Activated CD8-positive, alpha-beta memory T cell treated with anti-CD3 and anti-CD28 coated beads, Interleukin-2, amount 50 U/mL, for 4 hours (primary cell): Measurements from ENCODE around the gene AASS.
"Not testable (repeated sequence)": the region's sequence is repeated elsewhere in the genome, so short reads cannot be mapped to it uniquely, and the experiment has no call there.

ENCODE experiments used
- DNase-seq: peaks from one replicate; pipeline ENCODE4 v3.0.0-alpha.2; 2020

AASS gene

DNA sequence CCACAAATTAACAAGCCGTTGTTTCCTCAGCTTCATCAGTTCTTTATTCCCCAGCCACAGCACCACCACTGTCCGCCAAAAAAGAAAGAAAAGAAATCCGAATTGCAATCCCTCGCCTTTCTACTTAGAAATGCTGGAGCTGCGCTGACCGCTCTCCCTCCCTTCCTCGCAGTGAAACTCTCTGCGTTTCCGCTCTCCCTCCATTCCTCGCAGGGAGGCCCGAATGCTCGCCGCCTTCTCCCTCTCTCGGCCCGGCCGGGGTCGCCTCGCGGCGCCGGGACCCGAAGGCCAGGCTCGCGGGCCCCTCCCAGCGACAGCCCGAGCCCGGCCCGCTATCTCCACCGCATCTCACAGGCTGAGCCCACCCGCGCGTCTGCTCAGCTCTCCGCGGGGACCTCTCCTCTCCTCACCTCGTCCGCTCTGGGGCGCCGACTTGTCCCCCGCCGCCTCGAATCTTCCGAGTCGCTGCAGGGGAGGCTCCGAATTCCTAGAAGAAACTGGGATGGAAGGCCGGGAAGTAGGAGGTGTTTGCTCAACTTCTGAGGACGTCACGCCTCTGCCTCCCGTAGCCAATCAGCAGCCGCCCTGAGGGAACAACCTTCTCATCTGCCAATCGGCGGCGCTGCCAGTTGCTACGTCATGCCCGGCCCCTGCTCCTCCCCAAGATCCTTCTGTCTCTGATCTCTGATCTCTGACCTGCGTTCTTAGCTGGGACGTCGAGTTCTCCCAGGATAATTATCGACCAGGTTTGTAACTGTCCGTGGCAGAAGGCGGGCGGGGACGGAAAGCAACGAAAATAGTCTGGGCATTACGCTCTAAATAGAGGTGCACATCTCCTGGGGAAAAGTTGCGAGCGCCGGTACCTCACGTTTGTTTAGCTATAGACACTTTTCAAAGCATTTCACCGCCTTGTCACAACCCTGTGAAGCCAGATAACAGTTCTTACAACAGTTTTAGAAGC lies at the start of gene AASS:
Gene AASS, minus strand, starts transcription at position 499 of the 961 bp plus-strand sequence. CDS start 10,523 bp downstream, outside the sequence.
- DNase-seq = peak; percentile 78

DNA sequence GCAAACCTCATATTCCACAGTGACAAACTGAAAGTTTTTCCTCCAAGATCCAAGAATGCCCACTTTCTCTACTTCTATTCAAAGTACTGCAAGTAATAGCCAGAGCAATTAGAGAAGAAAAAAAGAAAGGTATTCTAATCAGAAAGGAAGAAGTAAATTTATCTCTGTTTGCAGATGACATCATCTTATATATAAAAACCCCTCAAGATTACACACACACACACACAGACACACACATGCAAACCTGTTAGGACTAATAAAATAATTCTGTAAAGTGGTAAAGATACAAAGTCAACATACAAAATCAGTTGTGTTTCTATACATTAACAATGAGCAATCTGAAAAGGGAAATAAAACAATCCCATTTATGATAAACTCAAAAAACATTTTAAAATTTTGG lies 44.7 kb upstream of the AASS start:
- DNase-seq = no peak

DNA sequence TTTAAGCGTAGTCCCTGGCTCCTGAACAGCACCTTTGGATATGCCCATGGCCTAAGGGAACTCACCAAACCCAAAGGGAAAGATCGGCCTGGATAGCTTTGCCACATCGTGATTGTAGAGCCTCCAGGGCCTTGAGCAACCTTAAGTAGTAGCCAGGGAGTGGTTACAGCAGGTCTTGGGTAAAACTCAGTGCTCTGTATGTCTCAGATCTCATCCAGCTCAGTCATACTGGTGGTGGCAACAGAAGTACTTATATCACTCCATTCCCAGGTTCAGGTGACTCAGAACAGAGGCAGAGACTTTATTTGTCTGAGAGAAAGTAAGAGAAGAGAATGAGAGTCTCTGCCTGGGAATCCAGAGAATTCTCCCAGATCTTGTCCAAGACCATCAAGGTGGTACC lies 39.1 kb upstream of the AASS start:
- no peak for DNase-seq

DNA sequence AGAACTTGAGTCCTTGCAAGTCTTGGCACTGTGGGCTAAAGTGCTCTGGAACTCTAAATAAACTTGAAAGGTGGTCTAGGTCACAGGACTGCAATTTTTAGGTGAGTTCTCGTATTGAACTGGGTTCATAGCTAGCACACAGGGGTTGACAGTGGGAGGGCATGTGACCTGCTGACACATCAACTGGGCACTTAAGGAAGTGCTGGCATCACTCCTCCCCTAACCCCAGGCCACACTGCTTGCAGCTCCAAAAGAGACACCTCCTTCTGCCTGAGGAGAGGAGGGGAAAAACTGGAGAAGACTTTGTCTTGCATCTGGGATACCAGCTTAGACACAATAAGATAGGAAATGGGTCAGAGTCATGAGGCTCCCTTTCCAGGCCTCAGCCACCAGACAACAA lies 38.0 kb upstream of the AASS start:
- DNase-seq = no peak

DNA sequence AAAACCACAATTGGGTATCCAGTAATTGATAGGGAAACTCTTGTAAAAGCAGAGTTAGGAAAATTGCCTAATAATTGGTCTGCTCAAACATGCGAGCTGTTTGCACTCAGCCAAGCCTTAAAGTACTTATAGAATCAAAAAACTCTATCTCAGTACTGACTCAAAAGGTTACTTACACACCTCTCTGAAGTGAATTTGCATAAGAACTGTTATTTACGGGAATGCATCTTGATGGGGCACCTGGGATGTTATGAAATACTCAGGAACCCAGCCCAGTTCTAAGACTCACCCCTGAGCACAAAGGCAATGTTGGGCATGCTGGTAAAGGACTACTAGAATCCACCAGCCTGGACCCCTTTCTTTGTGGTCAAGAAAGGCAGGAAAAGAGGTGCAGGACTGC lies 28.1 kb upstream of the AASS start:
- not testable (repeated sequence) for DNase-seq

DNA sequence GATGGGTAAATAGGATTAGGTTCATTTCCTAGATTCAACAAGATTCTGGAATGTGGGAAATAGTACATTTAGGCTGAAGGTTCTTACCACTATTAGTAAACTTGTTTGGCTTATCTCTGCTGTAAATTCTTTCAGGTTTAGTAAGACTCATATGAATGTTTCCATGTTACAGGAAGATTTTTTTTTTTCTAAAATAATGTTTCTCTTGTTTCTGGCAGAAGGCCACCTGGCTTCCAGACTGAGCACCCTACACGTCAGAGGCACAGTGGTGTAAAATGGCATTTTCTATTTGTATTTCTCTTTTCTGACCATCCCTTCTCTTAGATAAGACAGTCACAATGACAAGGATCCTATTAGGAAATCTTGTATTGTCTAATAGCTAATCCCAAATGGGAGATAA lies 22.7 kb upstream of the AASS start:
- DNase-seq = no peak

DNA sequence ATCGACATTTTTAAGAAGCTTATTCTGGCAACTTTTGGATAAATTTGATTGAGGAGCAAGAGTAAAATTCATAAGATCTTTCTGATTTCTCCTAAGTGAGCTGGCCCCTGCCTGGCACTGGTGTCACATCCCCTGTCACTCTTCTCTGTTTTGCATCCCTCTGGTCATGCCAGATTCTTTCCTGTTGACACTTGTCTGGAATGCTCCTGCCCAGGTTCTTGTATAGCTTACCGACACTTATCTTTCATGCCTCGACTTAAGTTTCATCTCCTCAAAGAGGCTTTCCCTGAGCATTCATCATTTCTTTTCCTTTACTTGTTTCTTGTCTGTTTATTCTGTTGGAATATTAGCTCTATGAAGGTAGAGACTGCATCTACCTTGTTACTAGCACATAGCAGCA lies 22.2 kb upstream of the AASS start:
- no peak for DNase-seq

DNA sequence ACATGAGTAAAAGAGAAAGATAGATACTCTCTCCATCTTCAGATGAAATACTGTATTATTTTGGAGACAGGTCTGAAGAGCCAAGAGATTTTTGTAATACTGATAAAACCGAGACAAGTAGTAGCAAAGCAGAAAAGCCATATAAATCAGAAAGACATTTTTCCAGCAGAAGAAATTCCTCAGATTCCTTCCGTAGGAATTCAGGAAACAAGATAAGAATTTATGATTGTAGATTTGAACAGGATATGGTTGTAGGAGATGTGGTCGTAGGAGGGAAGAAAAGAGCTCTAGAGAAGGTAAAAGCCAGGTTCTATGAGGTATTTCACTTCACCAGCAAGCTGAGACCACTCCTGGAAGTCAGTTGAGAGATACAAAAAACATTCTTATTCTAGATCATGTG lies 17.6 kb upstream of the AASS start:
- DNase-seq = no peak

DNA sequence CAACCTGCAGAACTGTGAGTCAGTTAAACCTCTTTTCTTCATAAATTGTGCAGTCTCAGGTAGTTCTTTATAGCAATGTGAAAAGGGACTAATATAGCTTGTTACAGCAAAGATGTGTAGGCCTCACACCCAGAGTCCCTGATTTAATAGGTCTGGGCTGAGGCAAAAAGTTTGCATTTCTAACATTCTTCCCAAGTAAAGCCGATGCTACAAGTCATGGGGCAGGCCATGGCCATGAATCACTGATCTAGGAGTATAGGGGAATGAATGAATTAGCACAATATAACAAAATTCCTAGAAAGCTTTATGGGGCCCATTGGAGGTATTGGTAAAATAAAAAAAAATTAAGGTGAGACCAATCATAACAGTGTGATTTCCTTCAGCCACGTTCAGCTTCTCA lies 11.5 kb upstream of the AASS start:
- DNase-seq = no peak

DNA sequence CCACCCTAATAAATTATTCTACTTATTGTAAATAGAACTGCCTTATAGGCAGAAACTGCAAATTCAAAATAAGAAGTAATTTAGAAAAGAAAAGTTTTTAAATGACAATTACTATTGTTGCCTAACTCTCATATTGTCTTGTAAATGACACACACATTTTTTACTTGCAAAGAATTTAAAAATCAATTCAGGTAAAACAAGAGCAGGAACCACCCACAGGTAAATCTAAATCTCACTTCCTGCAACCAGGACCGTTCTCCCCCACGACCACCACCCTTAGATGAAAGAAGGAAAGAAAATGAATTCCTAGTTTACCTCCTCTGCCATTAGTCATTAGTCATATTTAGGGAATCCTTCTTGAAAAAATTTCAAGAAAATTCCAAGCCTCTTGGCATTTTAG lies 4.8 kb upstream of the AASS start:
- no peak for DNase-seq

DNA sequence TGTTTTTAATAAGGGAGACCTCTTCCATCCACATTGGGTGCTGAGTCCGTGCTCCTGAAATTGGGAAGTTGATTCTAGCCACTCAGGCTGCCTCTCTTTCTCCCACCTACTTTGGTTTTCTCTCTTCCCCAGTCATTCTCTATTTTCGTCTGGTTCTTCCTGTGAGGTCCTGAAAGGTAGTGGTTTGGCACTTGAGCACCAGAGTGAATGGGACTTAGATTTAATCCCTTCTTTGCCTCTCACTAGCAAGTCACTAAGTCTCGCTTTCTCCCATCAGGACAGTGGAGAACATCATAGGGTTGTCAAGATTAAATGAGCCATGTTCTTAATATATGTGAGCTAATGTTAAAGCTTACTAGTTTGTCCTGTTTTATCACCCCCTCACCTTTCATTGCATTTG lies 4.0 kb upstream of the AASS start:
- no peak for DNase-seq

DNA sequence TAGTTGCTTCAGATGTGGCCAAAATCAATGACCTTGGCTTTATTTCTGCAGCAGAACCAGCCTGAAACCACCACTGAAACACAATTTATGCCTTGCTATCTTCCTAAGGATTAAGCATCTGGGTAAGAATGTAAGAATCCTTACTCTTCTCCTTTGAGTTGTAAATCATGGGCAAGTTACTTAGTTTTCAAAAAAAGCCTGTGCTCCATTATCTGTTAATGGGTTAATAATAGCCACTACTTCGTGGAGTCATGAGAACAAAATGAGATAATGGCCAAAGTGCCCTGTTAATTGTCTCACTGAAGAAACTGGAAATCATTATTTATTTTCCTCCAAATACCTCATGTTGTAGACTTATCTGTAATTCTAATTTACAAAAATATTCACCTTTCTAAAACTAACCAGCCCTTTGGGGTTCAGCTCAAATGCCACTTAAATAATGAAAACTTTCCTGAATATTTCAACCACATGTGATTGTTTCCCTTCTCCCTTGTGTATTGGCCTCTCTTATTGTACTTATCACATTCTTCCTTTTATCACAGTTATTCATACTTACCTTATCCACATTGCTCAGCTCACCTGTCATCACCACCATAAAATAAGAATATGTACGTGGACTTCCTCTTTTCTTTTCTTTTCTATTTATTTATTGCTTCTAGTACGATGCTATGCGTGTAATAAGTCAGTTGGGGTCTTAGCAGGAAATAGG lies 2.0 kb upstream of the AASS start:
- DNase-seq = no peak

DNA sequence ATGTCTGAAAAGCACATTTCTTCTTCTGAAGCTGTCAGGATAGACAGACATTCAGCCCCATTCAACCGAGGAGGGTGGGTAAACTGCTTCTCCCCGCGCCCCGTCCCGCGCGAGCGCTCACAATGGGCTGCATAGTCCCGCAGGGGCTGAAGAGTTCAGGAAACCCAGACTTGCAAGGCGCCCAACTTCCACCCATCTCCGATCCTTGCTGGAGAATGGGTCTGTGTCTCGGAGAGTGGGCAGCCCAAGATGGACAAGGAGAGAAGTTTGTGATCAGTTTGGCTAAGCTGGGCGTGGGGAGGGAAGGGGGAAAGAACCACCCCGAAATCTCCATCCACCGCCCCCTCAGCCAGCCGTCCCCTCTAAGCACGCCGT lies 686 bp downstream of the AASS start:
- DNase-seq = peak; percentile 16

DNA sequence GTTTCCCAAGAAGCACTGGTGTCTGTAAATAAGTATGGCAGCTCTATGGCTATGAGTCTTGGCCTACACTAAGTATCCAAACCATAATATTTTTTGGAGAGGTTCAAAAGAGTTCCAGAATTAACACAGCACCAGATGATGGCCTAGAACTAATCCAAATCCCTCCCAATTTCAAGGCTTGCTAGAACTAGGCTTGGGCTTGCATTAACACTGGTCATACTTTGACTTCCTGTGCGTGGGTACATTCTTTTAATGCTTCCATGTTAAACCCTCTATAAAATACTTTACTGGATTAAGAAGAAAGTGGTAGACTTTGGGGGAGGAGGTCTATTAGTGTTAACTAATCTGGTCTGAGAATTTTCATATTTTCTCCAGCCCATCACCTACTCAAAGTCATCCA lies 3.1 kb downstream of the AASS start:
- DNase-seq = no peak

DNA sequence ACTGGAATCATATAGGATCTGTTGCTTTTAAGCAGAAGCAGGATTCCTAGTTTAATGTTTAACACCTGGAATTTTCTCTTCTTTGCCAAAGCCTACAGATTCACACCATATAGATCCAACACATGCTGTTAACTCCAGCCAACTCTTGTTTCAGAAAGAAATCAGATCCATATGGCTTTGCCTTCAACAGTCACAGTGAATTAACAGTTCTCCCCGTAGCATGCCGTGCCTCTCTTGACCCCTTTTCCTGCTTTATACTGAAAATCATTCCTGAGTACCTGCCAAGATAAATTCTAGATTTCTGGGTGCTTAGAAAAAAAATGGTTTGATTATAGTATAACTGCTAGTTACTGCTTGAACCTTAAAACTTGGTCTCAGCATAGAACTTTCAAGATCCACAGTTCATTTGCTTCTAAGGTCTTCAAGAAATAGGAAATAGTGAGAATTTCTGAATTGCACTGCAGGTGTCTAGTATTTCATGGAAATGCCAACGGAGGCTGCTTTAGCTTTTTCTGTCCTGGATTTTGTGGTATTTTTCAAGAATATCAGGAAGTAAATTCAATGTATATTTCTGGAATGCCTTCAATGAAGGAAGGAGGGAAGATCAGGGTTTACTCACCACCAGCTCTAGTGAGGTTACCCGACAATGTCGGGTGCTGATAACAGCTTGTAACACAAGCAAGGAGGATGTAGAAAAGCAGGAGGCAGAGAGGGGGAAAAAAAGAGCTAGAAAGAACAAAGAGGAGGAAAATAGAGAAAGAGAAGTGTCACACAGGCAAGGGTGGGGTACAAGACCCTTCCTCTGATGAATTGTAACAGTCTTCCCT lies 6.6 kb downstream of the AASS start:
- DNase-seq = no peak

DNA sequence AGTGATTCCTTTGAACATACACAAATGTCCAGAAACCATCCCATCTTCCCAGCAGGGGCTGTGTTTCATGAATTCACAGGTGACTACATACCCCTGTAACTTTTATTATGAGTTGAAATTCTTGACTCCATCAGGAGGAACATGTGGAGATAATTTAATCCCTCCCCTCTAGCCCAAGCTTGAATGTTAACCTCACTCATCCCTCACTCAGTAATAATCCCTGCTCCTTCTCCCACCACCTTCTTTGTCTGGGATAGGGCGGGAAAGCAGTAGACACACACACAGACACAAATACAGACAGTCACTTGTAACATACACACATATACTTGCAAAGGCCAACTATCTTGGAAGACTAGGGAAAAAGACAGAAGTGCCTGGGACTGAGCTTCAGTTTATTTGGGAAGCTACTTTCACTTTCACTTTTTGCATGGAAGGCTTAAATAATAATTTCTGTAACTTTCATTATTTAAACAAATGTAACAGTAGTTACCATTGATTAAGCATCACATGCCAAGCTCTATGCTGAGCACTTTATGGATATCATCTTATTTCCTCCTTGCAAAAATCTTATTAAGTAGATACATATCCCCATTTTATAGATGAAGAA lies 7.3 kb downstream of the AASS start:
- DNase-seq = no peak

DNA sequence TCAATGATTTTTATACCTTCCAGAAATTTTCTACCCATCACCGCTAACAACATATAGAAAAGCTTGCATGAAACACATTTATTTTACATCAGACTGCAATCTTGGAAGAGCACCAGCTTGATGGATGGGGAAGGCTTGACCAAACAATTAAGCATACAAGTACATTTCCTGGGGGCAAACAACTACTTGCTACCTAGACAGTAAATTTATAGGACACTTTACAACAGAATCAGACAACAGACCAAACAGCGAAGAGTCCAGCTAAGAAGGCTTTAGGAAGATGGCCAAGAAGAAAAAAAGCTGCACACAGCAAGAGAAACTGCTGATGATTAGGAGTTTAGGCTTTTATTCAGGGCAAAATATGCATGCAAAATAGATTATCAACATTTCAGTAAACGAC lies 8.0 kb downstream of the AASS start:
- DNase-seq = no peak

DNA sequence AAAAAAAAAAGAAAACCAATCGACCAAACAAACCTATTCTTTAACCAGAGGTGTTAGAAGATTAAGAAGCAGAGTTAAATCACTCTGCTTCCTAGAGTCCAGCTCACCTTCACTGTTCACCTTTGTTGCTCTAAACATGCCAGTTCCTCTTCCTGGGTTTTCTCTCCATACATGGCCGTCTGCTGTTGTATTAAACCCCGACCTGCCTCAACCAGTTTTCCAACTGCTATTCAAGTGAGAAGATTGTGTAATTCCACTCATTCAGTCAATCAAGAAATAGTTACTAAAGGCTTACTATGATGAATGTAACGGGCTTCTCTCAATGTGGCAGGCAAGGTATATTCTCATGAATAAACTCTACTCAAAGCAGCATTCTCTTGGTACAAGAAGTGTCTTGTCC lies 8.8 kb downstream of the AASS start:
- no peak for DNase-seq

DNA sequence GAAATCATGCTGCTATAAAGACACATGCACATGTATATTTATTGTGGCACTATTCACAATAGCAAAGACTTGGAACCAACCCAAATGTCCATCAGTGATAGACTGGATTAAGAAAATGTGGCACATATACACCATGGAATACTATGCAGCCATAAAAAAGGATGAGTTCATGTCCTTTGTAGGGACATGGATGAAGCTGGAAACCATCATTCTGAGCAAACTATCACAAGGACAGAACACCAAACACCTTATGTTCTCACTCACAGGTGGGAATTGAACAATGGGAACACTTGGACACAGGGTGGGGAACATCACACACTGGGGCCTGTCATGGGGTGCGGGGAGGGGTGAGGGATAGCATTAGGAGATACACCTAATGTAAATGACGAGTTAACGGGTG lies 9.3 kb downstream of the AASS start:
- DNase-seq = not testable (repeated sequence)

DNA sequence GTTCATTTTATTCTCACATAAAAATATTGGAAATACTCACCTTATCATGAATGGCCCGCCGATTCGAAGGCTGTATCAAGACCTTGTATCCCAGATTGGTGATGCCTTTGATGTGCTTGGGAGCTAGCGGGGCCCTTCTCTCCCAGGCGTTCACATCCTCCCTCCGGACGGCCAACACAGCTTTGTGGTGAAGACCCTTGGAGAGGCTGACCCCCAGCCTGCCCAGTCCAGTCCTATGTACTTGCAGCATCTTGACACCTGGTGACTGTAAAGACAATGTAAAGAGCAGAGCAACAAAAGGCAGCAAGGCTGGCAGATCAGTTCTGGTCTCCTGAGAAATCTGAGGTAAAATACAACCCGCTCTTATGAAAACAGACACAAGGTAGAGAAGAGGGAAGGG lies 10.6 kb downstream of the AASS start:
- DNase-seq = no peak

DNA sequence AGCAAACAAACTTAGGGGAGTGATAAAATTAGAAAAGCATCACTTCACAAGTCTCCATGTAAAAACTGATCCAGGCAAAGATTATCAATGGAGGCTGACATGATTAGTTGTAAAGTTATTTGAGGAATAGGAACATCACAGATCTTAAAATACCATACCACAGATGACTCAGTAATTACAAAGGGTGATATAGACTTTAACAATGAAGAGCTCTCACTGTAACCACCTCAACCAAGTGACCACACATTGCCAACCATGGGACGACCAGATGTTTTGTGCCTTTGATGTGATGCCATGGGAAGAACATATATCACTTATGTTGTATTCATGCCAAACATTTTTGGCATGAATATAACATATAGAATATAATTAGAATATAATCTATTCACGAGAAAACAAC lies 11.7 kb downstream of the AASS start:
- DNase-seq = no peak

DNA sequence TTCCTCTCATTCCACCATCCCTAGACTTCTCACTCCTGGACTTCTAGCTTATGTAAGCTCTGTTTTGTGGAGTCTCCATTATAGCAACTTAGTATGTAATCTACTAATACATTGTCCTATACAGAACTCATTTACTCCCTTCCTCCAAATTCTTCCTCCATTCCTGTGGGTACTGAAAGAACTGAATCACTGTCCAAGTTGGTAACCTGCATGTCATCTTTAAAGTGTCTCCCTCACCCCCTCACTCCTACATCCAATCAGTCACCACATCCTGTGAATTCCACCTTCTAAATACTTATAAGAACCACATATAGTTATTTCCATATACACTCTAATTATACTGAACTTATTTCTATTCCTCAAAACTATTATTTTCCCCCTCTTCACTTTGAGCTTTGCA lies 20.3 kb downstream of the AASS start:
- no peak for DNase-seq

DNA sequence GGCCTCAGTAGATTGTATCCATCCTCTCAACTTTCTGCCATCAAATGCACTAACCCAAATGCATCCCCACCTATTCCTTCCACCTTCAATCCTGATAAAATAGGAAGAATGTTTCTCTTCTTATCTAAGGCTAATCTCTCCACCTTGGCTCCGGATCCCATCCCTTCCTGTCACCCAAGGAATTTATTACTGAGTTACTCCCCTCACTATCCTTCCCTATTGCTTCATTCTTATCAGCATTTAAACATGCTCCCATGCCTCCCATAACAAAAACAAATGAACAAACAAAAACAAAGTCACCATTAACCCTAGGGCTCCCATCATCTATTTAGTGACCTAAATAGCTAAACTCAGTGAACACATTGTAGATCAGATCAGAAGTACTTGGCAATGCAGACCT lies 25.3 kb downstream of the AASS start:
- no peak for DNase-seq
